Activated T-cell treated with anti-CD3 and anti-CD28 coated beads for 1 hour (primary cell): Measurements from ENCODE around the gene SLC44A2.

ENCODE experiments used
- DNase-seq: peaks from one replicate; pipeline ENCODE4 v3.0.0-alpha.2; 2020; ENCODE audit warnings: low read depth

Gene SLC44A2

DNA sequence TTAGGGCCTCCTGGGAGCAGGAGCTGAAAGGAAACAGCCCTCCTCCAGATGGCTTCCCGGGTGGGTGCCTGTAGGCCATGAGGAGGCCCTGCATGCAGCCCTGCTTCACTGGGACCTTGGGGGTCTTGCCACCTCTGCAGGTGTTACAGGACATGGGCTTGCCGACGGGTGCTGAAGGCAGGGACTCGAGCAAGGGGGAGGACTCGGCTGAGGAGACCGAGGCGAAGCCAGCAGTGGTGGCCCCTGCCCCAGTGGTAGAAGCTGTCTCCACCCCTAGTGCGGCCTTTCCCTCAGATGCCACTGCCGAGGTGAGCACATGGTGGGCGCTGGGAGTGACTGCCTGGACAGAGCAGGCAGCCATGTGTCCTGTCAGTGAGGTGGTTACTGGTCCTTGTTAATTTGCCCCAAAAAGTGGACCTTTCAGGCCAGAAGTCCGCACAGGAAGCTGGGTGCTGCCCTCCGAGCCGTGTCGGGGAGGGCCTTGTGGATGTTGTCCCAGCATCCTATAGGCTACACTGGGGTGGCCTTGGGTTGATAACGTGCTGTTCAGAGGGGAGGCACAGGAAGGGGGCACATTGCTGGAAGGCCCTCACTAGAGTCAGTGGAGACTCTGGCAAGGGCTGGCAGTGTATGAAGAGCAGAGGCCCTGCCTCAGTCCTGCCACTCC lies 57.2 kb downstream of the SLC44A2 start:
- DNase-seq = no peak

DNA sequence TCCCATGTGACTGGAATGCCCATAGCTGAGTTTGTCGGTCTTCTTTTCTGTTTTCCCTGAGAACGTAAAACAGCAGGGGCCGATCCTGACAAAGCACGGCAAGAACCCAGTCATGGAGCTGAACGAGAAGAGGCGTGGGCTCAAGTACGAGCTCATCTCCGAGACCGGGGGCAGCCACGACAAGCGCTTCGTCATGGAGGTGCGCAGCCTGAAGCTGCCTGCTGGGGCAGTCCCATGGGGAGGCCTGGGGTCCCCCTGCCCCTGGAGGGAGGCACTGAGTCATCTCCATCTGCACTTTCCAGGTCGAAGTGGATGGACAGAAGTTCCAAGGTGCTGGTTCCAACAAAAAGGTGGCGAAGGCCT lies 57.7 kb downstream of the SLC44A2 start:
- DNase-seq = no peak

DNA sequence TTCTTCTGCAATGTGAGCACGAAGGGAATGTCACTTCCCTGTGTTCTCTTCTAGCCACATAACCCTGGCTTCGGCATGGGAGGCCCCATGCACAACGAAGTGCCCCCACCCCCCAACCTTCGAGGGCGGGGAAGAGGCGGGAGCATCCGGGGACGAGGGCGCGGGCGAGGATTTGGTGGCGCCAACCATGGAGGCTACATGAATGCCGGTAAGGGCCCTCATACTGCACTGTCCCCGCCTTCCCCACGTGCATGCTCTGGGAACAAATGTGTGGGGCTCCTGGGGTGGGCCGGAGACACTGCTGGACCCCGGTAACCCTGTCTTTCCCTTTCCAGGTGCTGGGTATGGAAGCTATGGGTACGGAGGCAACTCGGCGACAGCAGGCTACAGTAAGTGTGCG lies 58.2 kb downstream of the SLC44A2 start:
- DNase-seq = no peak

GRCh38 chr19:10685210-10685609 lies 59.9 kb downstream of the SLC44A2 start:
- no peak for DNase-seq

DNA sequence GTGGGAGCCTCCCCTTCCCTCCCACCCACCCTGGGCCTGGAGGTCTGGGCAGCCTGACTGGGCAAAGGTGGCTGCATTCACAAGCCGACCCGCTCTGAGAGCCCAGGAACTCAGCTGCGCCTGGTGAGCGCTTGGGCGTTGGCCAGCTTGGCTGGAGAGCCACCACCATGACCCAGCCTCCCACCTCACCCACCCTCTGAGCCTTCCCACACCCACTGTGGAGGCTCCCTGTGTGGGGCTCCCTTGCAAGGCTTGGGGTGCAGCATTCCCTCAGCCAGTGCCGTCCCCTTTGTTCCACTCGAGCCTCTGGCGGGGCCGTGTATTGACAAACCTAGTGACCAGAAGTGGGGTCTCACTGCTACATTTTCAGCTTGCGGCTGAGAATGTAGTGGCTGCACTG lies 60.8 kb downstream of the SLC44A2 start:
- DNase-seq = no peak

DNA sequence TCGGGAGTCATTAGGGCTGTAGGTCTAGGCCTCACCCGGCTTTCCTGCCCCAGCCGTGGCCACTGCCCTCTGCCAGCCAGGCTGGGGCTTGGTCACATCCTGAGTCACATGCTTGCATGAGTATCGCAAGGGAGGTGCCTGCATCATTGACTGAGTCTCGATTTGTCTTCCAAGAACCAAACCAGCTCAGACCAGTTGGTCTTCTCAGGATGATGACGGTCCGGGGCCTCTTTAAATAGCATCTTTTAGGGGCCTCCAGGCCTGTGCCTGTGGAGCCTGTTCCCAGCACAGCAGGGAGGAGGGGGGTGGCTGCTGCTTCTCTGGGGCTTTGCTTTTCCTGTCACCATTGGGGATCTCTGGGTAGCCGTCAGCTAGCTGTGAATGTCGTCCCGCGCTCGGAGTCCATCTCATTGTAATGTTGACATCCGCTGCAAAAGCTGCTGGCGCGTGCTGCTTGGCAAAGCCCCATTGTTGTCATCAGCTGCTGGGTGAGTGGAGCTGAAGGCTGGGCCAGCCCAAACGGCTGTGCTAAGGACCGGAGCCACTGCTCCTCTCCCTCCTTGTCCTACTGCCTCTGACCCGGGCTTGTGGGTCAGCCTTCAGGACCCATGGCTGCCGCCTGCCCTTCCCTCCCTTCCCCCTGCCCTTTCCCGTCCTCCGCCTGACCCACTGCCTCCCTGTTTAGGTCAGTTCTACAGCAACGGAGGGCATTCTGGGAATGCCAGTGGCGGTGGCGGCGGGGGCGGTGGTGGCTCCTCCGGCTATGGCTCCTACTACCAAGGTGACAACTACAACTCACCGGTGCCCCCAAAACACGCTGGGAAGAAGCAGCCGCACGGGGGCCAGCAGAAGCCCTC lies 61.5 kb downstream of the SLC44A2 start:
- DNase-seq = no peak

GRCh38 chr19:10687518-10688288 lies 62.4 kb downstream of the SLC44A2 start:
- no peak for DNase-seq

DNA sequence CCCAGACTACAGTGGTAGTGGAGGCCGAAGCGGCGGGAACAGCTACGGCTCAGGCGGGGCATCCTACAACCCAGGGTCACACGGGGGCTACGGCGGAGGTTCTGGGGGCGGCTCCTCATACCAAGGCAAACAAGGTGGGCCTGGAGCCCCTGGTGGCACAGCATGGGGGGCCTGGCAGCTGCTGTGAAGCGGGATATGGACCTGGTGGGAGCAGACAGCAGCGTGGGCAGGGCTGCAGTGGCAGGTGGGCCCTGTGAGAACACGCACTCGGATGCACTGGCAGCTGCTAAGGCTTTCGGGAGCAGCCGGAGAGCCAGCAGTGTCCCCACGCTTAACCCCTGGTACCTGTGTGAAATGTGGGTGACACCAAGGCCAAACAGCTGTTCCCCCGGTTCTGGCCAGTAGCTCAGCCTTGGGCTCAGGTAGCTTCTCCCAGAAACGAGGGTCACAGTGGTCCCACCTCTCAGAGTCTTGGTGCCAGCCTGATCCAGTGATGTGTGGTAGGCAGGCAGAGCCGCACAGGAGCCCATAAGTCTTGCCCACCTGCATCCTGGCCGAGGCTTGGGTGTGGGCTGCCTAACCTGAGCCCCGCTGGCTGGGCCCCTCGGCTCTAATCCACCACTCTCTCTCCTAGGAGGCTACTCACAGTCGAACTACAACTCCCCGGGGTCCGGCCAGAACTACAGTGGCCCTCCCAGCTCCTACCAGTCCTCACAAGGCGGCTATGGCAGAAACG lies 63.4 kb downstream of the SLC44A2 start:
- no peak for DNase-seq

DNA sequence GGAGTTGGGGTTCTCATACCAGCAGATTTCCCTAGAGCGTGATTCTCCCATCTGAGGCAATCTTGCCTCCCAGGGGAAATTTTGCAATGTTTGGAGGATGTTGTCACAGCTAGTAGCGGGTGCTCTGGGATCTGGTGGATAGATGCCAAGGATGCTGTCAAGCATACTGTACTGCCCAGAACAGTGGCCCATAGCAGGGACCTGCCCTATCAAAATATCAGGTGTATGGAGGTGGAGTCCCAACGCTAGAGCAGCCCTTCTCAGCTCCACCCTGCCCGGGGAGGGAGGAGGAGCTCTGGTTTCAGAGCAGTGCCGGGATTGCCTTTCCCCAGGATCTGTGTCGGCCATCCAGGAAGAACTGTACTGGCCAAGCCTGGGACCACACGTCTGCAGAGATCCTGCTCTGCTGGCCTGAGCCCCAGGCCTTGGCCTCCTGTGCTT lies 65.0 kb downstream of the SLC44A2 start:
- no peak for DNase-seq

DNA sequence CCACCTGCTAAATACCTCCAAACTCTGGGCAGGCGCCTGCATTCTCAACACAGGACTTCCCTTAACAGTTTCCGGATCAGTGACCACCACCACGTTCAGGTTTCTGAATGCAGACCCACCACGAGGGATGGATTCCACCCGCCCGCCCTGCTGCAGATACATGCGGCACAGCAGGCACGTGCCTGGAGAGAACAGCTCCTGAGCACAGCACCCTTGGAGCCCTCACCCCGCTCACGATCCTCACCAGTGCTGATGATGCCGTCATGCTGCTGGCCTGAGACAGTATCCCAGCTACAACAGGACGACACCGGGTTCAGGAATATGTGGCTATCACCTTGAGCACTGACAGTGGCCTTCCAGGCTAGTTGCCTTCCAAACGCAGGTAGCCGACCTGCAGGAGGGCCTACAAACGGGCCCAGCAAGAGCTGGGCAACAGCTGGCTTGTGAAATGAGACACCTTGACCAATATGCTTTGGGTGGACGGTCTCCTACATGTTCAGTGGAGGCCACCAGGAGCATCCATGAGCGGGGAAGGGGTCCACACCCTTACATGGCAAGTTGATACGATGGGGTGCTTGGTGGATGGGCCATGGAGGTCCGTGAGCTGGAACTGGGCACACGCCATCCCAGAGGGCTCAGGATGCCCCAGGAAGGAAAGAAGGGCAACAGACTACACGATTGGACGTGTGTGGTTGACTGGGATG lies 66.0 kb downstream of the SLC44A2 start:
- no peak for DNase-seq

DNA sequence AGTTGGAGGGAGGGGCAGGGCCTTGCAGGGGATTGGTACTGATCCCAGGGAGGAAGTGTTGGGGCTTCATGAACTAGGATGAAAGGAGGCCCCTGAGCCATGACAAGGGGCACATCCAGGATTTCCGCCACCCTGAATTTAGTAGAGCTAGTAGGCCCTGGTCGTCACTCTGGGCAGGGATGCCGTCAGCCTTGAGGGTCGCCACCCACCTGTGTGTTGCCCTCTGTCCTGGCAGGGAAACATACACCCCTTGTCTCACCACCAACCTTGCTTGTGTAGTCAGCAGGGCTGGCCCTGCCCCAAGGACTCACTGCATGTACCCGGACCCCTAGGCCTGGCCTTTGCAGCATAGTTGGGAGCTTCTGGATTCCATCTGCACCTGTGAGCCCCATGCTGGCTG lies 66.5 kb downstream of the SLC44A2 start:
- DNase-seq = no peak

DNA sequence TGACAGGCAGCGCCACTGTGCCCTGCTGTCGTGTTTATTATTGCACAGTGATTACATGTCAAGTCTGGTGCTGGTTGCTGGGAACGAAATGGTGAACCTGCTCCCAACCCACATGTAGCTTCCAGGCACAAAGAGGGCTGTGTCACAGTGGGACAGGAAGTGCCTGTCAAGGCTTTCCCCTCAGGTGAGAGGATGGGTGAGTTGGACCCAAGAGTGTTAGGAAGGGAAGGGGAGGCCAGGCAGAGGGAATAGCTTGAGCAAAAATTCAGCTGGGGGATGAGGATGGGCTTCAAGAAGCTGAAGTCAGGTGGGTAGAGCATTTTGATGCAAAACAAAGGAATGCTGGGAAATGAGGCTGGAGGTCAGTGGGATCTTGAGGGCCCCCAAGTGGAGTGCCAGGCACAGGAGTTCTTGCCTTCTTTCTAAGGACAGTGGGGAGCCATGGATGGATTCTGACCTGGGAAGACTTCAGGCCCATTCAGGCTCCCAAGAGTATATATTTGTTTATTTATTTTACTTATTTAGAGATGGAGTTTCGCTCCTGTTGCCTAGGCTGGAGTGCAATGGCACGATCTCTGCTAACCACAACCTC lies 67.4 kb downstream of the SLC44A2 start:
- no peak for DNase-seq
